HPDE6-E6E7 (cell line): ENCODE measurements around the gene KIRREL3.

ENCODE experiments used
- DNase-seq: peaks from one replicate; pipeline ENCODE4 v3.0.0; 2011; ENCODE audit warnings: missing footprints; ENCODE audit errors: extremely low spot score

Gene KIRREL3

DNA sequence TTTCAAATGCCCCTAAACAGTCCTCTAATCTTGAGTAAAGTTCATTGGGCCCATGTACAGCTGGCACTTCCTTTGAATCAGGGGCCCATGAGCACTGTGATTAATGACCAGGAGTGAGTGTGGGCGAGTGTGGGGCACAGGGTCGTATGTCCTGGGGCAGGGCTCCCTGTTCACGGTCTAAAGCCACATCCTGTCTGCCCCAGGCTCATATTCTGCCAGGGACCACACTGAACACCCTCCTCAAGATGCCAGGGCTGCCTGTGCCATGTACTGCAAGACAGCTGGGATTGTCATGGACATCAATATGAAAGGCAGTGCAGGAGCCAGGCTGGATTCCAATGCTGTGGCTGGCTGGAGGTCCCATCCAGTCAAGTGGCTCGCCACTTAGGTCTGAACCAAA lies 130.5 kb downstream of the KIRREL3 start:
- DNase-seq = no peak

GRCh38 chr11:126868741-126869140 lies 131.8 kb downstream of the KIRREL3 start:
- DNase-seq = no peak

GRCh38 chr11:126864934-126865333 lies 135.6 kb downstream of the KIRREL3 start:
- DNase-seq = no peak

- DNase-seq = no peak
These were observed 137.1 kb downstream of the KIRREL3 start for GRCh38 chr11:126863294-126863997.

- no peak for DNase-seq
These were observed 137.8 kb downstream of the KIRREL3 start for GRCh38 chr11:126862664-126863243.

- DNase-seq = no peak
These were observed 138.6 kb downstream of the KIRREL3 start for GRCh38 chr11:126861796-126862459.

GRCh38 chr11:126857860-126858808 lies 142.4 kb downstream of the KIRREL3 start:
- DNase-seq = no peak

DNA sequence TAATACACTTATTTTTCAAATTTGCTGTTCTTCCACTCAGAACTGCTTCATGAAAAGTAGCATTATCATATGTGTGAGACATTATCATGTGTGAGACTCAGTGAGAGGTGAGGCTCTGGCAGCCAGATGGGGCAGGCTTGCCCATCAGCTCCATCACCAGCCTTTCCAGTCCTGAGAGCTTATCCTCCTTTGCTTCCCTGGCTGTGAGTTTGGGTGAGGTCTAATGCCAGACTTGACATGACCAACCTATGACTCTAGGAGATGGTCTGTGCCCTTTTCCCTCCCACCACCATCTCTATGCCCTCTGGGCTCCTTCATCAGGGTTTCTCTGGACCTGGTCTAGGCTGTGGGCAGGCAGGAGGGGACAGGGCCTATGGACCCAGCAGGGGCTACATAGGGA lies 145.0 kb downstream of the KIRREL3 start:
- DNase-seq = no peak

DNA sequence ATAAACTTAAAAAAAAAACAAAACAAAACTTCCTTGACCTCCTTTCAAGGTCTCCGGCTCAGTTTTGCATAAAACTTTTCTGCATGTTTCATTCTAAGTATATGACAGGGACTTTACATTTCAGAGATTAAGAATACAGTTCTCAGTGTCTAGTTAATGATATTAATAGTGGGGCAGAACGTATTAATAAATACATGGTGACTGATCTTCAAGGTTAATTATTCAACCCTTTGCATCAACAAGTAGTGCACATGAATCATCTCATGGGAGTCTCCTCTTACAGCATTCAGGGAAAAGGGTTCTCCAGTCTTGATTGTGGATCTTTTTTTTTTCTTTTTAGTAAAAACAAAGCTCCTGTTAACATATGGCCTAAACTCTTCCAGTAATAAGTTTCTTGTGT lies 146.8 kb downstream of the KIRREL3 start:
- DNase-seq = no peak

- DNase-seq = no peak
These were observed 155.8 kb downstream of the KIRREL3 start for GRCh38 chr11:126844789-126845188.

GRCh38 chr11:126843096-126843495 lies 157.5 kb downstream of the KIRREL3 start:
- no peak for DNase-seq

DNA sequence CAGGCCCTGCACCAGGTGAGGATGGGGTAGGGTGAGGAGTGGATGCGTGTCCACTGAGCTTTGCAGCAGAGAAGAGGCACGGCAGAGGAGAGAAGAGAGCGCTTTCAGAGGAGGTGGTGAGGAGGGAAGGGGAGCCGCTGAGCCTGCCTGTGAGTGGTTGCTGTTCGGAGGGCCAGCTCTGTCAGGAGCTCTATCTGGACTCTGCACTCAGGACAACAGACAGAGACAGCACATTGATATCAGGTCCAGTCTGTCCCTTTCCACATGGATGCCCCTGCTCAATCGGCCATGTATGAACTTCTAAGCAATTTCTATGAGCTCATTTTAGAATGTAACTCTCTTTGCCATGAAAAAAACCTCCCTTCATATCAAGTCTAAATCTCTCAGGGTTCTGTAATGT lies 158.6 kb downstream of the KIRREL3 start:
- no peak for DNase-seq

GRCh38 chr11:126840975-126841374 lies 159.6 kb downstream of the KIRREL3 start:
- DNase-seq = no peak

DNA sequence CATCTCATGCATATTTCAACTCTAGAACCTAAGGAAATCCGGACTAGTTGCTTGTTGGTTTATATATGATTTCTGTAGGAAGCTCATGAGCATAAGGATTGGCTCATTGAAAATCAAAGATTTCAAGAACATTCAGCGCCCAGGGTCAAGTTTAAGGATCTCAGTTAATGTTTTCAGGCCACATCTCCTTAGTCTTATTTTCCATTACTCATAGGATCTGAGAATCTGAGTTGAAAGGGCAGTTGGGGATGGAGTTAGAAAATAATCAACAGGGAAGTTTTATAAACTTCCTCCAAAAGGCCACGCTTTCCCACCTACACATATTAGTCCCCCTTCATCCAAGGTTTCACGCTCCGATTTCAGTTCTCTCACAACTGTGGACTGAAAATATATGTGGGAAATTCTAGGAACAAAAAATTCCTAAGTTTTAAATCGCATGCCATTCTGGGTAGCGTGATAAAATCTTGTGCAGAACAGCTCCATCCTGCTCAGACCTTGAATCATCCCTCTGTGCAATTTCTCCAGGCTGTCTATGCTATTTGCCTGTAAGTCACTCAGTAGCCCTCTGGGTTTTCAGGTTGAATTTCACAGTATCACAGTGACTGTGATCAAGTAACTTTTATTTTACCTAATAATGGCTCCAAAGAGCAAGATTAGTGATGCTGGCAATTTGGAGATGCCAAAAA lies 160.2 kb downstream of the KIRREL3 start:
- no peak for DNase-seq

DNA sequence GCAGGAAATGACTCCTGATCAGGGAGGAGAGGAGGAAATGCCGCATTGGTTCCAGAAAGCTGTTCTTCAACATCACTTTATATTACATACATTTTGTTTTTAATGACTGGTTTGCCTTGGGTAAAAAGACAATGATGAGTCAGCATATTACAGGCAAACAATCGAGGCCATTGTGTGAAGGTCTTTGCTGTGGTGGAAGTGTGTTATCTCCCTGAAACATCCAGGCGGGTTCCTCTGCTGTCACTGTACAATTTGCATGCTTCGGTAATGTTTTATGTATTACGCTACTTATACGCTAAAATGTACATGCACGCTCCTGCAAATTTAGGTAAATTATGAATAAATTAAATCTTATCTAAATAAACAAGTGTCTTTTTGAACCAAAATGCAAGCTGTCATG lies 161.1 kb downstream of the KIRREL3 start:
- DNase-seq = no peak

- DNase-seq = no peak
These were observed 161.8 kb downstream of the KIRREL3 start for GRCh38 chr11:126838779-126839178.

GRCh38 chr11:126837581-126837980 lies 163.0 kb downstream of the KIRREL3 start:
- no peak for DNase-seq

GRCh38 chr11:126834573-126834972 lies 166.0 kb downstream of the KIRREL3 start:
- DNase-seq = no peak

GRCh38 chr11:126834149-126834548 lies 166.4 kb downstream of the KIRREL3 start:
- no peak for DNase-seq

GRCh38 chr11:126833065-126833464 lies 167.5 kb downstream of the KIRREL3 start:
- DNase-seq = no peak

DNA sequence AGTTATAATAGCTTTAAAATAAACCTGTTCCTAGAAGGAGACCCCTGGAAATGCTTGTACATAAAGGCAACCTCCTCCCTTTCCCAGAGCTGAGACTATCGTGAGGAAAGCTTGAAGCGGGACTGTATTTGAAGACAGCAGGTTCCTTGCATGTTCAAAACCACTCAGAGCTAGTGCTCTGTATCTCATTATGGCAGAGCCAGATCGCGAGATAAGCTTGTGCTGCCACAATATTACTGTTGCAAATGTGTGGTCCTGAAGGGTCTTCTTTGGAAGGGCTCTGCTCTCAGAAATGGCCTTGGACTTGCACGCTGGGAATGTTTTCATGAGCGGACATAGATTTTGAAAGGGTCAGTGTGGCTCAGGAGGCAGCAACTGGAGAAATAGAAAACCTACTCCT lies 168.2 kb downstream of the KIRREL3 start:
- no peak for DNase-seq
